ENCODE data around the gene MAP3K14.
A peak's percentile ranks its signal among the peaks of the same experiment; 100 is the strongest.
"Not testable (repeated sequence)": the region's sequence is repeated elsewhere in the genome, so short reads cannot be mapped to it uniquely, and the experiment has no call there.

The MAP3K14 gene

GRCh38 chr17:45316434-45317110 lies at the start of gene MAP3K14:
TSS of gene MAP3K14 (minus strand) at chr17:45317020. CDS start at chr17:45290745, 26,275 bp downstream.
- DNase-seq: peak; percentile 63

GRCh38 chr17:45366049-45366448 lies 49.2 kb upstream of the MAP3K14 start:
- no peak for DNase-seq

- DNase-seq: no peak
These were observed 47.9 kb upstream of the MAP3K14 start for GRCh38 chr17:45364531-45365390.

- no peak for DNase-seq
These were observed 46.7 kb upstream of the MAP3K14 start for GRCh38 chr17:45363498-45363897.

- no peak for DNase-seq
These were observed 45.2 kb upstream of the MAP3K14 start for GRCh38 chr17:45361976-45362375.

GRCh38 chr17:45361451-45361850 lies 44.6 kb upstream of the MAP3K14 start:
- DNase-seq: no peak

- no peak for DNase-seq
These were observed 40.7 kb upstream of the MAP3K14 start for GRCh38 chr17:45357364-45357997.

- no peak for DNase-seq
These were observed 38.3 kb upstream of the MAP3K14 start for GRCh38 chr17:45355087-45355486.

- DNase-seq: peak; percentile 64
These were observed 36.2 kb upstream of the MAP3K14 start for GRCh38 chr17:45353043-45353442.

GRCh38 chr17:45351831-45352230 lies 35.0 kb upstream of the MAP3K14 start:
- no peak for DNase-seq

GRCh38 chr17:45347444-45347843 lies 30.6 kb upstream of the MAP3K14 start:
- no peak for DNase-seq

- no peak for DNase-seq
These were observed 29.6 kb upstream of the MAP3K14 start for GRCh38 chr17:45346216-45347015.

- no peak for DNase-seq
These were observed 28.9 kb upstream of the MAP3K14 start for GRCh38 chr17:45345554-45346215.

GRCh38 chr17:45345246-45345553 lies 28.4 kb upstream of the MAP3K14 start:
- no peak for DNase-seq

GRCh38 chr17:45343967-45344664 lies 27.3 kb upstream of the MAP3K14 start:
- DNase-seq: not testable (repeated sequence)

- no peak for DNase-seq
These were observed 26.2 kb upstream of the MAP3K14 start for GRCh38 chr17:45342871-45343526.

GRCh38 chr17:45342306-45342705 lies 25.5 kb upstream of the MAP3K14 start:
- DNase-seq: no peak

GRCh38 chr17:45341533-45342158 lies 24.8 kb upstream of the MAP3K14 start:
- DNase-seq: no peak

- no peak for DNase-seq
These were observed 23.1 kb upstream of the MAP3K14 start for GRCh38 chr17:45339646-45340605.
